NCI-H345 treated with DMSO at 0.1 percent for 48 hours (cell line): ENCODE data around the gene POLR2J3.
"Not testable (repeated sequence)": the region's sequence is repeated elsewhere in the genome, so short reads cannot be mapped to it uniquely, and the experiment has no call there.

Source experiments
- DNase-seq: peaks from one replicate; lab custom pipeline; 2025; ENCODE audit not compliant: unreplicated experiment; lab: John Stamatoyannopoulos, UW

The POLR2J3 gene

DNA sequence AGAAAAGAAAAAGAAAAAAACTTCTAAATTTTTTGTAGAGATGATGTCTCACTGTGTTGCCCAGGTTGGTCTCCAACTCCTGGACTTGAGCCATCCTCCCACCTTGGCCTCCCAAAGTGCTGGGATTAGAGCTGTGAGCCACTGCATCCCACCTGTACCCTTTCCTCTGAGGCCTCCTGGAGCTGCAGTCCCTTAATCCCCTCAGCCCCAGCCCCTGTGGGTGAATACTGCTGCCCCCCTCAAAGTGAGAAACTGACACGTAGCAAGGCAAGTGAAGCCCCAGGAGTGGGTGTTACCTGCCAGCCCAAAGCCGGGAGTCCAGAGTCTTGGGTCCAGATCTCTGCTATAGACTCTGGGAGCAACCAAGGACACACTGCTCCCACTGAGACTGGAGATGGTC lies 47.6 kb downstream of the POLR2J3 start:
- not testable (repeated sequence) for DNase-seq

DNA sequence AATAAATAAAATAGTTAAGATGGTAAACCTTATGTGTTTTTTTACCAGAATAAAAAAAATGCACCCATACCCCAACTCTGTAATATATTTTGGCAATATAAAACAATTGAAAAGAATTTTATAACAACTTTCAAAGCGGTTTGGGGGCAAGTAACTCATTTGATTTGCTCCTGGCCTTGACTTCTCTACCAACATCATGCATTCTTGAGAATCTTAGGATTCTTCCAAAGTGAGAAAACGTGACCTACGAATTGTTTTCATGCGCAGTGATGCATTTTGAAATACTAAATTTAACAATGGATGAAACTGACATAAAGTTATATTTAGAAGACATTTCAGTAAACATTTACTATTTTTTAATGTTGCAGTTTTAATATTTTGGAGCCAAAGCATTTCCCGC lies 51.6 kb downstream of the POLR2J3 start:
- not testable (repeated sequence) for DNase-seq

DNA sequence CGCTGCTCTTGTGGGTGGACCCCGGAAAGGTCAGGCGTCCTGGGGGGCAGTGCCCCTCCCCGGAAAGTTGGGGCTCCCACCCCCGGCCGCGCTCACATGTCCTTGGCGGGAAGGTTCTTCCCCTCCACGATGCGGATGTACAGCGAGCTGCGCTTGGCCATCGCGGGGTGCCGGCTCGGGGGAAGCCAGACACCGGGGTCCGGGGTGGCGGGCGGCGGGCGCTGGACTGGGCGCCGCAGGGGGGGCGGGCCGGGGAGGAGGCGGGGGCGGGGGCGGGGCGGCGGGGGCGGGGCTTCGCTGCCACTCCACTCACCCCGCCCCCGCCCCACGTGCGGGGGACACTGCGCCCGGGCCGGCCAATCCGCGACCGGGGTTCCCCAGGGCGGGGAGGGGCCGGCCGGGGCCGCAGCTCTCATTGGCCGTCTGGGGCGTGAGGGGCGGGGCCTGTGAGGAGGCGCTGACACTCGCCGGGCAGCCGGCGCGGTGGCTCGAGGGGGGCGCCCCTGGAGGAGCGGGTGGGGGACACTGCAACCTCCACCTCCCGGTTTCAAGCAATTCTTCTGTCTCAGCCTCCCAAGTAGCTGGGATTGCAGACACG lies 54.7 kb downstream of the POLR2J3 start, which contains the start of gene RASA4B:
RASA4B (minus strand) TSS at position 228 of the 598 bp plus-strand sequence; CDS start at position 161, 67 bp downstream.
- not testable (repeated sequence) for DNase-seq
